Retinal pigment epithelial cell (primary cell): ENCODE measurements around the gene SLC44A5.
A peak's percentile ranks its signal among the peaks of the same experiment; 100 is the strongest.
"Not testable (repeated sequence)": the region's sequence is repeated elsewhere in the genome, so short reads cannot be mapped to it uniquely, and the experiment has no call there.

Experiments
- DNase-seq: peaks from one replicate; pipeline ENCODE4 v3.0.0-alpha.2; 2010; ENCODE audit warnings: low read depth
- H3K4me3 ChIP-seq: 2 replicates; pipeline ENCODE4 v1.5.1; 2011; ENCODE audit warnings: mild to moderate bottlenecking, low read length, control low read depth, moderate library complexity
- CTCF ChIP-seq: conservative IDR thresholded peaks from 2 replicates; pipeline ENCODE4 v1.5.1; 2011; ENCODE audit warnings: low read depth, low read length, control low read depth, inconsistent platforms

The SLC44A5 gene

GRCh38 chr1:75275631-75276030 is 335.3 kb downstream of the SLC44A5 start:
- no peak overlapping the region for H3K4me3 ChIP-seq
- no peak for TF ChIP-seq CTCF
- DNase-seq: no peak

DNA sequence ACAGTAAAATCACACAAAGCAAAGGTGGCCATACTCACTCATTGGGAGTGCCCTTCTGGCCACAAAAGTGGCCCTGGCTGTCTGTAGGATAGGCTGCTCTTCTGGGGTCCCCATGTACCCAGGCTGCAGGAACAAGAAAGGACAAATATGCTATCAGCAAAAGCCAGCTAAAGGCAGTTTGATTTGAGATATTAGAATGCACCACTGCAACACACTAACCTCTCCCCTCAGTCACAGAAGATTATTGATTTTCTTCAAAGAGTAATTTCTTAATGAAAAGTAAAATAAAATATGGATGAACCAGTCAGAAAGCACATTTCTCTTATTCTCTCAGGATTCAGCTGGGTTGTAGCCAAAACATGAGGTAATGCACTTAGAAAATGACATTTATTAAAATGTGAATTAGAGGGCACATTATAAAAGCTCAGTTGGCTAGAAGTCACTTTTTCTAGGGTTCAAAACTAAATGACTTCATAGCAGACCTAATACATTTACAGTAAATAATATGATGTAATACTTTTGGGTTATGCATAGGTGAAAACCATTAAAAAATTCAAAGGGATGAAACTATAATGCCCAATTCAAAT is 335.9 kb downstream of the SLC44A5 start:
- TF ChIP-seq CTCF: no peak
- no peak overlapping the region for H3K4me3 ChIP-seq
- DNase-seq: no peak

GRCh38 chr1:75273110-75273509 is 337.8 kb downstream of the SLC44A5 start:
- no peak for TF ChIP-seq CTCF
- no peak overlapping the region for H3K4me3 ChIP-seq
- no peak for DNase-seq

DNA sequence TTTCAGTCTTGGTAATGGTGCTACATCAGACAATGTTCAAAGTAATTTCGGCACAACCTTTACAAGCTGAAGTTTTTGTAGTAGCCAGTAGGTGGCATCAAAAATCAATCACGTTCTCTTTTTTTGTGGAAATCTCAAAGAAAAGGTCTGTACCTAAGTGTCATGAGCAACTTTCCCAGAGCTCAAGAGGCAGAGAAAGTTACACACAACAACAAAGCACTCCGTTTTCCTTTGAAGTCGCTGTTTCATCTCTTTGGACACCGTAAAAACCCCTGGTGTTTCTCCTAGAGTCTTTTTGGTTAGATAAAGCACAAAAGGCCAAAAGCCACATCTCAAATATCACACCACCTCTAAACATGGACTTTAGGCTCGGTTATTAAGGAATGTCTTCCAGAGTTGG is 345.1 kb downstream of the SLC44A5 start:
- peak; percentile 74 for TF ChIP-seq CTCF
- peak; percentile 17 for DNase-seq
- no peak overlapping the region for H3K4me3 ChIP-seq

DNA sequence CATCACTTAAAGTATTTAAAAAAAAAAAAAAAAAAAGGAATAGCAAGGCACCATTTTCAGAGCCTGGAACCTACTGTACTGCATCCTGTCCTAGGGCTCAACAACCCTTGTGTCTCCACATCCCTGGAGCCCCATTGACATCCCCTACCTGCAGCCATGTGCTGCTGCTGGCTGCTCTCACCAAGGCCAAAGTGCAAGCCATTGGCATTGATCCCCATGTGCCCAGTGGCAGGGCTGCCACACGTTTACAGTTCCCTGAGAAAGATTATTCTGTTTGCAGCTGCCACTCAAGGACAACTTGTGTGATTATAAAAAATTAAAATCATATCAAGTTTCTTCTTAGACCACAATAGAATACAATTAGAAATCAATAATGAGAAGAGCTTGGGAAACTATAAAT is 346.8 kb downstream of the SLC44A5 start:
- DNase-seq: no peak
- no peak for TF ChIP-seq CTCF
- H3K4me3 ChIP-seq: no peak overlapping the region

- DNase-seq, H3K4me3 ChIP-seq: not testable (repeated sequence)
These were observed 347.3 kb downstream of the SLC44A5 start for GRCh38 chr1:75263616-75264015.

DNA sequence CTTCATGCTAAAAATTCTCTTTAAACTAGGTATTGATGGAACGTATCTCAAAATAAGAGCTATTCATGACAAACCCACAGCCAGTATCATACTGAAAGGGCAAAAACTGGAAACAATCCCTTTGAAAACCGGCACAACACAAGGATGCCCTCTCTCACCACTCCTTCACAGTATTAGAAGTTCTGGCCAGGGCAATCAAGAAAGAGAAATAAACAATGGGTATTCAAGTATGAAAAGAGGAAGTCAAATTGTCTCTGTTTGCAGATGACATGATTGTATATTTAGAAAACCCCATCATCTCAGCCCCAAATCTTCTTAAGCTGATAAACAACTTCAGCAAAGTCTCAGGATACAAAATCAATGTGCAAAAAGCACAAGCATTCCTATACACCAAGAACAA is 349.0 kb downstream of the SLC44A5 start:
- not testable (repeated sequence) for H3K4me3 ChIP-seq, DNase-seq

DNA sequence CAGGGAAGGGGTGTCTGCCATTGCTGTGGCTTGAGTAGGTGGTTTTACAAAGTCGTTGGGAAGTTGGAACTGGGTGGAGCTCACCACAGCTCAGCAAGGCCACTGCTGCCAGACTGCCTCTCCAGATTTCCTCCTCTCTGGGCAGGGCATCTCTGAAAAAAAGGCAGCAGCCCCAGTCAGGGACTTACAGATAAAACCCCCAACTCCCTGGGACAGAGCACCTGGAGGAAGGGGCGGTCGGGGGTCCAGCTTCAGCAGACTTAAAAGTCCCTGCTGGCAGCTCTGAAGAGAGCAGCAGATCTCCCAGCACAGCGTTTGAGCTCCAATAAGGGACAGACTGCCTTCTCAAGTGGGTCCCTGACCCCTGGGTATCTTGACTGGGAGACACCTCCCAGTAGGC is 352.6 kb downstream of the SLC44A5 start:
- no peak overlapping the region for H3K4me3 ChIP-seq
- TF ChIP-seq CTCF: no peak
- DNase-seq: no peak
